SKM-1 (cell line): ENCODE data around the gene ITGA1.
A peak's percentile ranks its signal among the peaks of the same experiment; 100 is the strongest.
"Not testable (repeated sequence)": the region's sequence is repeated elsewhere in the genome, so short reads cannot be mapped to it uniquely, and the experiment has no call there.

Experiments
- DNase-seq: peaks from one replicate; lab custom pipeline; 2025; ENCODE audit not compliant: unreplicated experiment; lab: John Stamatoyannopoulos, UW

Gene ITGA1

GRCh38 chr5:52787600-52788504 lies at the start of gene ITGA1, which contains the start of gene PELO:
Gene ITGA1, plus strand, starts transcription at chr5:52787916. Its CDS starts 438 bp downstream, at chr5:52788354.
Gene PELO, plus strand, starts transcription at chr5:52787916. Its CDS starts 12,479 bp downstream, at chr5:52800395.
- DNase-seq: no peak

DNA sequence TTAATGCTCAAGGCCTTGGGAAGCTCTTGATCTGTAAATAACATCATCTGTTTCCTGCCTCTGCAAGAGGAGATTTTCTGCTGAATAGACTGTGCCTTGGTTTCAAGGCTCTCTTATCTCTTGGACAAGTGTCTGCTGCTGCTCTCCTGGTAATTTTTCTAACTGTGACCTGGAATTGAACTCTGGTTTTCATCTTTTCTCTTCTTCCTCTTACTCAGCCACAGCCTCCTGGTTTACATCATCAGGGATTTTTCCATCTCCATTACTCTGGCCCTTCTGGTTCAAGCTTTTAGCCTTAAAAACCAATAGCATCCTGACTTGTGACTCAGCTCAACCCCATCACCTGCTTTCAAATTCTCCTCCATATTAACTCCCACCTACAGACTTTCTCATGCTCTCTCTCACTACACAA lies 49.6 kb upstream of the ITGA1 start:
- DNase-seq: peak; percentile 22

GRCh38 chr5:52740007-52740406 lies 47.7 kb upstream of the ITGA1 start:
- no peak for DNase-seq

- DNase-seq: no peak
These were observed 44.7 kb upstream of the ITGA1 start for GRCh38 chr5:52743012-52743411.

- no peak for DNase-seq
These were observed 44.2 kb upstream of the ITGA1 start for GRCh38 chr5:52743529-52743928.

DNA sequence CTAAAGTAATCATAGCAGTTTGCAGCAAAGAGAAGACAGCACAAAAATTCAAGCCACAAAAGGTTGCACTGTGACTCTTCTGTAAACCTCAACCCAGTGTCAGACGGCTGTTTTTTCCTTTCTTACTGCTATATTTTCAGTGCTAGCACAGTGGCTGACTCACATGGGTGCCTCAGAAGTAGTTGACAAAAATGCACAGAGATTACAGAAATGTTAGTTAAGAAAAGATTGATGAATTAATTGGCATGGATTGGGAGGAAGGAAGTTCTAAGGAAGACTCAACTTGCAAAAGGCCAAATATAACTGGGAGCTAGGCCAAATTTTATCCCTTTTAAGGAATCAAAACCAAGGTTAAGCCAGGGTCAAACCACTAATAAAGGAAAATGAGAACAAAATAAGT lies 43.7 kb upstream of the ITGA1 start:
- DNase-seq: no peak

- not testable (repeated sequence) for DNase-seq
These were observed 42.8 kb upstream of the ITGA1 start for GRCh38 chr5:52744867-52745458.

- DNase-seq: no peak
These were observed 41.2 kb upstream of the ITGA1 start for GRCh38 chr5:52746539-52746938.

GRCh38 chr5:52748590-52748989 lies 39.1 kb upstream of the ITGA1 start:
- no peak for DNase-seq

GRCh38 chr5:52749666-52750065 lies 38.0 kb upstream of the ITGA1 start:
- DNase-seq: no peak

- DNase-seq: no peak
These were observed 36.6 kb upstream of the ITGA1 start for GRCh38 chr5:52751137-52751536.

- DNase-seq: no peak
These were observed 33.7 kb upstream of the ITGA1 start for GRCh38 chr5:52754051-52754450.

GRCh38 chr5:52757527-52757926 lies 30.2 kb upstream of the ITGA1 start:
- no peak for DNase-seq

DNA sequence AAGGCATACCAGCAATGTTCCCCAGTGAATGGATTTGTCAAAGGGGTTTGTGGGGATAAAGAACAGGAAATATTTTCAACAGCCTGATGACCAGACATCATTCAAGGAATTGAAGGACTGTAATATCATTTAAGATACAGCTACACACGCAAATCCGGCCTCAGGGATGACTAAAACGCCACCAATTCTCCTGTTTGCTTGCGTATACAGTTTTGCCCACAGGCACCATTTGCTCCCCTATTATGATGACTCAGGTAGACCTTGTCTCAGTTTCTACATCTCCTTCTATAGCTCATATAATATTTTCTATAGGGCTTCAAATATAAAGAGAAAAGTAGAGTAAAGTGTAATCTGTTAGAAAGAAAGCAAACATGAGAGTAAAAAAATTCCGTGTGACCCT lies 29.7 kb upstream of the ITGA1 start:
- DNase-seq: no peak

DNA sequence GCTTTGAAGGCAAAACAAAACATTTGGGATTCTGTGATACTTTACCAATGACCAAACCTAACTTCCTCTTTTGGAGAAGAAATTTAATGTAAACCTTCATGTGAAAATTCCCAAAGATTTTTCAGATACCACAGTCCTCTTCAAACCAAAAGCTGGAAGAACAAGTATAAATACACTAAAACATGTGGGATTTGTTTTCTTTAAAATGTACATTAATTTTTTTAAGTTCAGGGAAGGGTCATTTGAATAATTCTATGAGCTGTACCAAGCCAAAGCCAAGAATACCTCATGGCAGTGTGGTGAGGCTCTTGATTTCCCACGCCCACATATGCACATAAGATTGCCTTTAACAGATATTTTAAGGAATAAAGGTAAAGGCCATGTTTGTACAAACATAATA lies 28.4 kb upstream of the ITGA1 start:
- DNase-seq: no peak

DNA sequence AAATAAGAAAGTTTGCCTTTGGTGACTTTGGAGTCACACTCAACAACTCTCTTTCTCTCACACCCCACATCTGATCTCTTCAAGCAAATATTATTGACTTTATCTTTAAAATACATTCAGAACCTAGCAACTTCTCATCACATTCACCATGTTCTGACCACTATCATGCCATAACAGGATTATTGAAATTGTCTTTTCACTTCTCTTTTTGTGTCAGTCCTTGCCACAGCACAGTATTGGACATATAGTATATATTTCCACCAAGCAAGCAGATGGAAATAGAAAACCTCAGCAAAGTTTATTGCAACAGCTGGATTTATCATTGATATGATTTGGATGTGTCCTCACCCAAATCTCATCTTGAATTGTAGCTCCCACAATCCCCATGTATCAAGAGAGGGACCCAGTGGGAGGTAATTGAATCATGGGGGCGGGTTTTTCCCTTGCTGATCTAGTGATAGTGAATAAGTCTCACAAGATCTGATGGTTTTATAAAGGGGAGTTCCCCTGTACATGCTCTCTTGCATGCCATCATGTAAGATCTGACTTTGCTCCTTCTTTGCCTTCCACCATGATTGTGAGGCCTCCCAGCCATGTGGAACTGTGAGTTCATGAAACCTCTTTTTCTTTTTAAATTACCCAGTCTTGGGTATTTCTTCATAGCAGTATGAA lies 26.9 kb upstream of the ITGA1 start:
- no peak for DNase-seq

GRCh38 chr5:52767217-52767743 lies 20.4 kb upstream of the ITGA1 start:
- no peak for DNase-seq

GRCh38 chr5:52767766-52768480 lies 19.8 kb upstream of the ITGA1 start:
- DNase-seq: no peak

- DNase-seq: no peak
These were observed 18.7 kb upstream of the ITGA1 start for GRCh38 chr5:52769061-52769460.

- no peak for DNase-seq
These were observed 17.3 kb upstream of the ITGA1 start for GRCh38 chr5:52770287-52770939.
